Astrocyte of the hippocampus (primary cell): ENCODE results near the gene ENOPH1.
"Not testable (repeated sequence)": the region's sequence is repeated elsewhere in the genome, so short reads cannot be mapped to it uniquely, and the experiment has no call there.

Experiments
- DNase-seq: peaks from one replicate; pipeline ENCODE4 v3.0.0; 2011; ENCODE audit warnings: low read depth, low spot score

Gene ENOPH1

GRCh38 chr4:82430193-82430963 lies at the start of gene ENOPH1, which contains the start of gene HNRNPDL:
Gene ENOPH1 (plus strand): TSS chr4:82430590. CDS start chr4:82430830, 240 bp downstream.
Gene HNRNPDL (minus strand): TSS chr4:82430462. CDS start chr4:82429690, 772 bp downstream.
- peak; percentile 98 for DNase-seq

GRCh38 chr4:82380831-82381230 lies 49.6 kb upstream of the ENOPH1 start:
- no peak for DNase-seq

- no peak for DNase-seq
Observed at GRCh38 chr4:82381235-82381634, 49.2 kb upstream of the ENOPH1 start.

- DNase-seq: no peak
Observed at GRCh38 chr4:82381661-82382296, 48.6 kb upstream of the ENOPH1 start.

GRCh38 chr4:82382751-82383150 lies 47.6 kb upstream of the ENOPH1 start:
- no peak for DNase-seq

GRCh38 chr4:82386312-82386711 lies 44.1 kb upstream of the ENOPH1 start:
- DNase-seq: not testable (repeated sequence)

- DNase-seq: no peak
Observed at GRCh38 chr4:82388405-82388804, 42.0 kb upstream of the ENOPH1 start.

GRCh38 chr4:82390061-82390460 lies 40.3 kb upstream of the ENOPH1 start:
- not testable (repeated sequence) for DNase-seq

- no peak for DNase-seq
Observed at GRCh38 chr4:82394896-82395295, 35.5 kb upstream of the ENOPH1 start.

GRCh38 chr4:82397527-82397926 lies 32.9 kb upstream of the ENOPH1 start:
- DNase-seq: no peak

- no peak for DNase-seq
Observed at GRCh38 chr4:82398263-82398662, 32.1 kb upstream of the ENOPH1 start.

- DNase-seq: no peak
Observed at GRCh38 chr4:82401600-82401999, 28.8 kb upstream of the ENOPH1 start.

GRCh38 chr4:82402196-82402775 lies 28.1 kb upstream of the ENOPH1 start:
- no peak for DNase-seq

- DNase-seq: no peak
Observed at GRCh38 chr4:82403725-82404124, 26.7 kb upstream of the ENOPH1 start.

GRCh38 chr4:82415061-82415460 lies 15.3 kb upstream of the ENOPH1 start:
- DNase-seq: not testable (repeated sequence)

GRCh38 chr4:82415922-82416365 lies 14.4 kb upstream of the ENOPH1 start:
- peak; percentile 46 for DNase-seq

GRCh38 chr4:82419451-82419850 lies 10.9 kb upstream of the ENOPH1 start:
- no peak for DNase-seq

- DNase-seq: no peak
Observed at GRCh38 chr4:82421796-82422560, 8.4 kb upstream of the ENOPH1 start.

GRCh38 chr4:82422616-82423015 lies 7.8 kb upstream of the ENOPH1 start:
- no peak for DNase-seq

- DNase-seq: peak; percentile 42
Observed at GRCh38 chr4:82423245-82424054, 6.9 kb upstream of the ENOPH1 start.

- no peak for DNase-seq
Observed at GRCh38 chr4:82425478-82425877, 4.9 kb upstream of the ENOPH1 start.
